AG04450 (cell line): ENCODE results near the gene ANP32D. TPM values are rescaled to one million over a fixed set of nuclear protein-coding genes. Genes with fewer than 3 reads are reported as not detected.
A peak's percentile ranks its signal among the peaks of the same experiment; 100 is the strongest.
"Not testable (repeated sequence)": the region's sequence is repeated elsewhere in the genome, so short reads cannot be mapped to it uniquely, and the experiment has no call there.

Source experiments
- CTCF ChIA-PET: fragments of 300-600, 350-600 bp; formaldehyde crosslinking; extraction: SDS; loops from one replicate; lab custom pipeline; 2022; ENCODE audit warnings: antibody characterized with exemption, inconsistent platforms; lab: Charles Lee
- POLR2A ChIA-PET: fragments of 350-600 bp; formaldehyde crosslinking; extraction: SDS; loops from one replicate; lab custom pipeline; 2021; ENCODE audit warnings: antibody characterized with exemption, inconsistent platforms; lab: Yijun Ruan, JAX
- DNase-seq: peaks from one replicate; pipeline ENCODE4 v3.0.0-alpha.2; 2011; ENCODE audit warnings: low read depth, low spot score
- H3K27ac ChIP-seq: one replicate; pipeline ENCODE4 v1.5.1; 2012; ENCODE audit warnings: low read depth, low read length, control low read depth
- H3K27me3 ChIP-seq: one replicate; pipeline ENCODE4 v1.6.0; 2012; ENCODE audit warnings: low read length; ENCODE audit not compliant: control insufficient read depth, insufficient read depth
- H3K4me3 ChIP-seq: 2 replicates; pipeline ENCODE4 v1.5.1; 2011; ENCODE audit warnings: mild to moderate bottlenecking, low read depth, low read length, control low read depth
- H3K9me3 ChIP-seq: 2 replicates; pipeline ENCODE4 v1.5.1; 2012; ENCODE audit warnings: low read length; ENCODE audit not compliant: control insufficient read depth, insufficient read depth
- polyA plus RNA-seq: library from polyadenylated mRNA; depleted of rRNA; stranded (reverse); fragments of >200 nt; gene quantifications from 2 replicates; pipeline ENCODE4 v1.2.3, GENCODE V29; 2011
- TF ChIP-seq, protein P1 (sequence below): IDR thresholded peaks from 2 replicates; pipeline ENCODE4 v1.5.1; 2011; ENCODE audit warnings: low read depth, low read length, control low read depth, inconsistent platforms

The ANP32D gene
- polyA plus RNA-seq, 1 experiment: not detected

DNA sequence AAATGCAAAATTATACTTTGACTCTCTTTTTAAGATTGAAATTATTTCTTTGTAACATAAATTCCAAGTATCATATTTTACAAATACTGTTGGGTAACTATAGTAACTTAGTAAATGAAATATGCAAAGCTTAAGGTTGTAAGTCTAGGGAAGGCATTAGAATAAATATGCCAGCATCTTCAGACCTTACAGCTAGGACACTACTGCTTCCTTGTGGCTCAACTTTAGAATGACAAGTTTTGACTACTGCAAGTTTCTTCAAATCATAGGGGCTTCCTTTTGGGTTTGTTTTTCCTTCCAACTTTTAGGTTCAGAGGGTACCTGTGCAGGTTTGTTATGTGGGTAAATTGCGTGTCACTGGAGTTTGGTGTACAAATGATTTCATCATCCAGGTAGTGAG is 17.7 kb upstream of the ANP32D start:
- H3K27ac ChIP-seq: no peak overlapping the region
- H3K4me3 ChIP-seq: no peak overlapping the region
- no peaks in the 10 kb centered on the region for H3K9me3 ChIP-seq
- no peak for DNase-seq
- no peaks in the 10 kb centered on the region for H3K27me3 ChIP-seq
- ChIA-PET POLR2A (no interaction called here), CTCF (interaction anchor here (1.0 kb wide), 1 partner anchor 168 kb away, joined by 3 read pairs; no protein-coding TSS in a partner anchor)
- TF ChIP-seq, protein P1, sequence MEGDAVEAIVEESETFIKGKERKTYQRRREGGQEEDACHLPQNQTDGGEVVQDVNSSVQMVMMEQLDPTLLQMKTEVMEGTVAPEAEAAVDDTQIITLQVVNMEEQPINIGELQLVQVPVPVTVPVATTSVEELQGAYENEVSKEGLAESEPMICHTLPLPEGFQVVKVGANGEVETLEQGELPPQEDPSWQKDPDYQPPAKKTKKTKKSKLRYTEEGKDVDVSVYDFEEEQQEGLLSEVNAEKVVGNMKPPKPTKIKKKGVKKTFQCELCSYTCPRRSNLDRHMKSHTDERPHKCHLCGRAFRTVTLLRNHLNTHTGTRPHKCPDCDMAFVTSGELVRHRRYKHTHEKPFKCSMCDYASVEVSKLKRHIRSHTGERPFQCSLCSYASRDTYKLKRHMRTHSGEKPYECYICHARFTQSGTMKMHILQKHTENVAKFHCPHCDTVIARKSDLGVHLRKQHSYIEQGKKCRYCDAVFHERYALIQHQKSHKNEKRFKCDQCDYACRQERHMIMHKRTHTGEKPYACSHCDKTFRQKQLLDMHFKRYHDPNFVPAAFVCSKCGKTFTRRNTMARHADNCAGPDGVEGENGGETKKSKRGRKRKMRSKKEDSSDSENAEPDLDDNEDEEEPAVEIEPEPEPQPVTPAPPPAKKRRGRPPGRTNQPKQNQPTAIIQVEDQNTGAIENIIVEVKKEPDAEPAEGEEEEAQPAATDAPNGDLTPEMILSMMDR: peak; percentile 28; the same call in 1 of the 2 replicates

DNA sequence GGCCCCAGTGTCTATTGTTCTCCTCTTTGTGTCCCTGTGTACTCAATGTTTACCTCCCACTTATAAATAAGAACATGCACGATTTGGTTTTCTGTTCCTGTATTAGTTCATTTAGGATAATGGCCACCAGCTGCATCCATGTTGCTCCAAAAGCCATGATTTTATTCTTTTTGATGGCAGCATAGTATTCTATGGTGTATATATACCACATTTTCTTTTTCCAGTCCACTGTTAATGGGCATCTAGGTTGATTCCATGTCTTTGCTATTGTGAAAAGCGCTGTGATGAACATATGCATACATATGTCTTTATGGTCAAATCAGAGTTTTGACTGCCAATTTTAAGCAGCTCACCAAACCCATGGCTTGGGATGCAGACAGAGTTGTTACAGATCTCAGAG is 17.2 kb upstream of the ANP32D start:
- Histone ChIP-seq H3K9me3 (no peaks in the 10 kb centered on the region), H3K4me3 (no peak overlapping the region), H3K27me3 (no peaks in the 10 kb centered on the region), H3K27ac (no peak overlapping the region)
- TF ChIP-seq, protein P1: no peak
- ChIA-PET CTCF (interaction anchor here (1.0 kb wide), 1 partner anchor 168 kb away, joined by 3 read pairs; no protein-coding TSS in a partner anchor), POLR2A (no interaction called here)
- no peak for DNase-seq

DNA sequence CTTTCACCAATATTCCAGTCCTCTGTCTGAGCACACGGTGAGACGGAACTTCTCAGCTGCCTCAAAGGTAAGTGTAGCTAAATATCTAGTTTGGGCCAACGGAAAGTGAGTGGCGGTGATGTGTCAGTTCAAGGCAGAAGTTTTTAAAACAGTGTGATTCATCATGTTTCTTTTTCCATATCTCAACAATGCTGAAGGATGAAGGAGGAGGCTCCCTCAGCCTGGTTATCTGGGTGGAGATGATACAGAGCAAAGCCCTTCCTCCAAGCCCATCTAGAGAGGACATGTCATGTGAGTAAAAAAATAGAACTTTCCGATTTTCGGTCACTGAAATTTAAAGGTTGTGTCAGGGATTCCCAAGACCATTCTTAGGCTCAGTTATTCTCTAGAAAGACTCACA is 13.1 kb upstream of the ANP32D start:
- no peak for DNase-seq
- ChIA-PET CTCF (no interaction called here), POLR2A (no interaction called here)

DNA sequence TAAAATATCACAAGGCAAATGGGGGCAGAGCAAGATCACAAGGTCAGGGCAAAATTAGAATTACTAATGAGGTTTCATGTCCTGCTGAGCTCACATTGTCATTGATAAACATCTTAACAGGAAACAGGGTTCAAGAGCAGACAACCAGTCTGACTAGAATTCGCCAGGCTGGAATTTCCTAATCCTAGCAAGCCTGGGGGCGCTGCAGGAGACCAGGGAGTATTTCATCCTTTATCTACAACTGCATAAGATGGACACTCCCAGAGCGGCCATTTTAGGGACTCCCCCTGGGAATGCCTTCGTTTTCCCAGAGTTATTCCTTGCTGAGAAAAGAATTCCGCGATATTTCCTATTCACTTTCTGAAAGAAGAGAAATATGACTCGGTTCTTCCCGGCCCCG is 3.3 kb upstream of the ANP32D start:
- H3K27ac ChIP-seq, POLR2A ChIA-PET: not testable (repeated sequence)
- CTCF ChIA-PET: interaction anchor here (0.9 kb wide), 1 partner anchor 149 kb away, joined by 3 read pairs; no protein-coding TSS in a partner anchor

More for the DNA sequence above, 13.1 kb upstream of the ANP32D start:
- Histone ChIP-seq H3K9me3 (no peaks in the 10 kb centered on the region), H3K27me3 (no peaks in the 10 kb centered on the region), H3K4me3 (no peak overlapping the region), H3K27ac (no peak overlapping the region)
- TF ChIP-seq, protein P1: no peak

DNA sequence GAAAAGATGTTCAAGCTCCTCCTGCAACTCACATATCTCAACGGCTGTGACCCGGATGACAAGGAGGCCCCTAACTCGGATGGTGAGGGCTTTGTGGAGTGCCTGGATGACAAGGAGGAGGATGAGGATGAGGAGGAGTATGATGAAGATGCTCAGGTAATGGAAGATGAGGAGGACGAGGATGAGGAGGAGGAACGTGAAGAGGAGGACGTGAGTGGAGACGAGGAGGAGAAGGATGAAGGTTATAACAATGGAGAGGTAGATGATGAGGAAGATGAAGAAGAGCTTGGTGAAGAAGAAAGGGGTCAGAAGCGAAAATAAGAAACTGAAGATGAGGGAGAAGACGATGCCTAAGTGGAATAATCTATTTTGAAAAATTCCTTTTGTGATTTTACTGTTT is 702 bp downstream of the ANP32D start:
- Histone ChIP-seq H3K4me3 (no peak overlapping the region), H3K27me3 (no peaks in the 10 kb centered on the region), H3K27ac (no peak overlapping the region), H3K9me3 (no peaks in the 10 kb centered on the region)
- DNase-seq: no peak
- TF ChIP-seq, protein P1: no peak
- ChIA-PET CTCF (no interaction called here), POLR2A (no interaction called here)

More for the DNA sequence above, 3.3 kb upstream of the ANP32D start:
- H3K9me3 ChIP-seq, DNase-seq, H3K4me3 ChIP-seq, H3K27me3 ChIP-seq: not testable (repeated sequence)

DNA sequence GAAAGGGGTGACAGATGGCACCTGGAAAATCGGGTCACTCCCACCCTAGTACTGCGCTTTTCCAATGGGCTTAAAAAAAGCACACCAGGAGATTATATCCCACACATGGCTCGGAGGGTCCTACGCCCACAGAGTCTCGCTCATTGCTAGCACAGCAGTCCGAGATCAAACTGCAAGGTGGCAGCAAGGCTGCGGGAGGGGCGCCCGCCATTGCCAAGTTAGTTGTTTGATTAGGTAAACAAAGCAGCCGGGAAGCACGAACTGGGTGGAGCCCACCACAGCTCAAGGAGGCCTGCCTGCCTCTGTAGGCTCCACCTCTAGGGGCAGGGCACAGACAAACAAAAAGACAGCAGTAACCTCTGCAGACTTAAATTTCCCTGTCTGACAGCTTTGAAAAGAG is 2.1 kb downstream of the ANP32D start:
- H3K4me3 ChIP-seq, H3K9me3 ChIP-seq, DNase-seq, CTCF ChIA-PET, H3K27ac ChIP-seq, POLR2A ChIA-PET, H3K27me3 ChIP-seq: not testable (repeated sequence)
